ENCODE measurements around the gene RBM23. TPM values are rescaled to one million over a fixed set of nuclear protein-coding genes. Genes with fewer than 3 reads are reported as not detected.

Gene RBM23
- total and polyA plus RNA-seq, 2 donors (not counting 3 experiments of a cell fraction or from before 2014, with no cell fraction given), result 67.7 to 68.9 TPM

DNA sequence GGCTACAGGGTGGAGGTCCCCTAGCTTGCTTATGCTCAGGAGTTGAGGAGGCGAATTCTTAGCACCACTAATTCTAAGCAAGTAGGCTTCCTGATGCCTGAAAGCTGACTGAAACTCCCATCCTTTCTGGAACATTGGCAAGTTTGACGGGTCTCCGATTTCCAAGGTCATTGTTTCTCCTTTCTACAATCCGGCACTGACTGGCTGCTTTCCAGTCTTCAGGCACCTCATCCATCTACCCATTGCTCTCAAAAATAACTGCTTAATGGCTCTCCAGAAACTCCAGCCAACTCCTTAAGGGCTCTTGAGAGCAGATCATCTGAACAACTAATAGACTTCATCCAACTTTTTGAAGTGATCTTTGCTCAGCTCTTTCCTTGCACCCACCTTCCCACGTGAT is 22.6 kb downstream of the RBM23 start:
- H3K27me3 ChIP-seq (ENCODE audit: control insufficient read depth in 2 of 2, insufficient read depth in 2 of 2, low read length in 2 of 2), result no peaks in the 10 kb centered on the region
- no peaks in the 10 kb centered on the region for H4K20me1 ChIP-seq (replicated peaks; ENCODE audit: control insufficient read depth, extremely low read depth, insufficient read depth, low read length)
- FAIRE-seq, result no peak
- H3K36me3 ChIP-seq (ENCODE audit: control insufficient read depth in 2 of 2, extremely low read depth in 1 of 2, insufficient read depth in 2 of 2, low read length in 2 of 2), result peaks cover 2 to 6% of the 10 kb centered on the region in 2 experiments
- CTCF ChIA-PET, result interaction anchor here (1.1 to 9.7 kb wide), 9 partner anchors 9 to 338 kb away, joined by 3 to 75 read pairs (median 4); partner anchors contain the start of gene LRP10
- no peak overlapping the region for H2AFZ ChIP-seq (ENCODE audit: low read depth, low read length)
- DNase-seq (ENCODE audit: low read depth, low spot score), result no peak
- dilution Hi-C loops (cut with MboI; ENCODE audit: extremely low pct_ligation_motif_present, low sequenced_read_pairs), result no loop called here
- H3K9me1 ChIP-seq (replicated peaks; ENCODE audit: control insufficient read depth, extremely low read depth, insufficient read depth, low read length), result no peaks in the 10 kb centered on the region
- no peaks in the 10 kb centered on the region for H3K4me1 ChIP-seq (ENCODE audit: control insufficient read depth, extremely low read depth, insufficient read depth, low read length)
- intact Hi-C loops (cut with micrococcal nuclease), result no loop called here
- TF ChIP-seq MYC (IDR thresholded peaks at IDR 0.05; ENCODE audit: low read depth, low read length) (no peak), GATA2 (IDR thresholded peaks at IDR 0.05; ENCODE audit: insufficient read depth, insufficient read length, low read depth, low read length) (no peak), FOS (IDR thresholded peaks at IDR 0.05; ENCODE audit: borderline replicate concordance, insufficient read depth, low read length) (no peak), JUN (IDR thresholded peaks at IDR 0.05; ENCODE audit: borderline replicate concordance, insufficient read depth, insufficient read length, low read depth) (no peak), POLR2A (IDR thresholded peaks at IDR 0.05; ENCODE audit: low read depth, low read length) (no peak), EZH2 (IDR thresholded peaks at IDR 0.05; ENCODE audit: borderline replicate concordance, low read depth, low read length, severe bottlenecking) (no peak), POLR2AphosphoS5 (IDR thresholded peaks at IDR 0.05; ENCODE audit: insufficient read depth, low read depth, low read length) (no peak)
- TF ChIP-seq, protein P1, sequence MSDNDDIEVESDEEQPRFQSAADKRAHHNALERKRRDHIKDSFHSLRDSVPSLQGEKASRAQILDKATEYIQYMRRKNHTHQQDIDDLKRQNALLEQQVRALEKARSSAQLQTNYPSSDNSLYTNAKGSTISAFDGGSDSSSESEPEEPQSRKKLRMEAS (IDR thresholded peaks at IDR 0.05; ENCODE audit: insufficient read depth, insufficient read length), result no peak
- TF ChIP-seq, protein P2, sequence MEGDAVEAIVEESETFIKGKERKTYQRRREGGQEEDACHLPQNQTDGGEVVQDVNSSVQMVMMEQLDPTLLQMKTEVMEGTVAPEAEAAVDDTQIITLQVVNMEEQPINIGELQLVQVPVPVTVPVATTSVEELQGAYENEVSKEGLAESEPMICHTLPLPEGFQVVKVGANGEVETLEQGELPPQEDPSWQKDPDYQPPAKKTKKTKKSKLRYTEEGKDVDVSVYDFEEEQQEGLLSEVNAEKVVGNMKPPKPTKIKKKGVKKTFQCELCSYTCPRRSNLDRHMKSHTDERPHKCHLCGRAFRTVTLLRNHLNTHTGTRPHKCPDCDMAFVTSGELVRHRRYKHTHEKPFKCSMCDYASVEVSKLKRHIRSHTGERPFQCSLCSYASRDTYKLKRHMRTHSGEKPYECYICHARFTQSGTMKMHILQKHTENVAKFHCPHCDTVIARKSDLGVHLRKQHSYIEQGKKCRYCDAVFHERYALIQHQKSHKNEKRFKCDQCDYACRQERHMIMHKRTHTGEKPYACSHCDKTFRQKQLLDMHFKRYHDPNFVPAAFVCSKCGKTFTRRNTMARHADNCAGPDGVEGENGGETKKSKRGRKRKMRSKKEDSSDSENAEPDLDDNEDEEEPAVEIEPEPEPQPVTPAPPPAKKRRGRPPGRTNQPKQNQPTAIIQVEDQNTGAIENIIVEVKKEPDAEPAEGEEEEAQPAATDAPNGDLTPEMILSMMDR (IDR thresholded peaks at IDR 0.05; ENCODE audit: extremely low read depth in 1 of 2, insufficient read depth in 1 of 2, low read depth in 1 of 2, low read length in 2 of 2), result no peak
- H3K4me3 ChIP-seq (replicated peaks in 1 of 3; ENCODE audit: insufficient read depth in 1 of 3, low read depth in 1 of 3, low read length in 3 of 3), result no peak overlapping the region
- no peak overlapping the region for H3K9ac ChIP-seq (replicated peaks; ENCODE audit: extremely low read depth, insufficient read depth, low read length)
- H3K4me2 ChIP-seq (ENCODE audit: insufficient read depth, low read length), result no peak overlapping the region
- no peak overlapping the region for H3K27ac ChIP-seq (ENCODE audit: insufficient read depth, low read depth, low read length)
- no peaks in the 10 kb centered on the region for H3K79me2 ChIP-seq (ENCODE audit: control insufficient read depth, insufficient read depth, low read length)
- BruUV-seq (replicated peaks), result no TSS peak
- POLR2A ChIA-PET, result no interaction called here
- H3K9me3 ChIP-seq (replicated peaks; ENCODE audit: control insufficient read depth, insufficient read depth, low read length), result no peaks in the 10 kb centered on the region

Data from endothelial cell of umbilical vein (primary cell).